Hepatocyte (in vitro differentiated cells): ENCODE results near the gene MGMT.

ENCODE experiments used
- EZH2 ChIP-seq: fragments of 200-600 bp; sonication (generic); IDR thresholded peaks from 2 replicates; pipeline ENCODE4 v1.6.1; 2016; ENCODE audit warnings: antibody characterized with exemption, mild to moderate bottlenecking, borderline replicate concordance
- EZH2phosphoT487 ChIP-seq: fragments of 200-600 bp; sonication (generic); IDR thresholded peaks from one replicate; pipeline ENCODE4 v1.6.1; 2018; ENCODE audit warnings: antibody characterized with exemption, mild to moderate bottlenecking, low read depth, moderate library complexity; ENCODE audit not compliant: unreplicated experiment, severe bottlenecking
- TF ChIP-seq, protein P1 (sequence below): fragments of 200-600 bp; sonication (generic); IDR thresholded peaks from 2 replicates; pipeline ENCODE4 v1.5.1; 2016; ENCODE audit warnings: antibody characterized with exemption, mild to moderate bottlenecking; ENCODE audit not compliant: poor library complexity

DNA sequence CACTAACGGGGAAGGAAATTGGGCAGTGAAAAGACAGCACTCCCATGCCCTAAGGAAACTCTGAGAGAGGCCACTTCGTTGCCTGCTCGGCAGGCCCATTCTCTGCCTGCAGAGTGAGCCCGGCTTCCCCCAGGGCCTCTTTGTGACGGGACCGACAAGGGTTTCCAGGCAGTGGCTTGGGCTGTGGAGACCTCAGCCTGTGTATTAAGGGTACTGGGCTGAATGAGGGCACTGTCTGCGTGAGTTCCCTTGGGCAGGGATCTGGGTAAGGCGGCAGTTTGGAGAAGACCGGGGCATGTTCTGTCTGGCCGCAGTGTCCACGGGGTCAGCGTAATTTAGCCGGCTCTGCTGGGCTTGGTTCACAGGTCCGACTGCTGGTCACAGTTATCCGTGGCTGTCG is 237.2 kb downstream of the MGMT start:
- TF ChIP-seq EZH2: no peak
- TF ChIP-seq, protein P1, sequence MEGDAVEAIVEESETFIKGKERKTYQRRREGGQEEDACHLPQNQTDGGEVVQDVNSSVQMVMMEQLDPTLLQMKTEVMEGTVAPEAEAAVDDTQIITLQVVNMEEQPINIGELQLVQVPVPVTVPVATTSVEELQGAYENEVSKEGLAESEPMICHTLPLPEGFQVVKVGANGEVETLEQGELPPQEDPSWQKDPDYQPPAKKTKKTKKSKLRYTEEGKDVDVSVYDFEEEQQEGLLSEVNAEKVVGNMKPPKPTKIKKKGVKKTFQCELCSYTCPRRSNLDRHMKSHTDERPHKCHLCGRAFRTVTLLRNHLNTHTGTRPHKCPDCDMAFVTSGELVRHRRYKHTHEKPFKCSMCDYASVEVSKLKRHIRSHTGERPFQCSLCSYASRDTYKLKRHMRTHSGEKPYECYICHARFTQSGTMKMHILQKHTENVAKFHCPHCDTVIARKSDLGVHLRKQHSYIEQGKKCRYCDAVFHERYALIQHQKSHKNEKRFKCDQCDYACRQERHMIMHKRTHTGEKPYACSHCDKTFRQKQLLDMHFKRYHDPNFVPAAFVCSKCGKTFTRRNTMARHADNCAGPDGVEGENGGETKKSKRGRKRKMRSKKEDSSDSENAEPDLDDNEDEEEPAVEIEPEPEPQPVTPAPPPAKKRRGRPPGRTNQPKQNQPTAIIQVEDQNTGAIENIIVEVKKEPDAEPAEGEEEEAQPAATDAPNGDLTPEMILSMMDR: no peak
- TF ChIP-seq EZH2phosphoT487: no peak
